Measurements from ENCODE around the gene CRY1. TPM values are rescaled to one million over a fixed set of nuclear protein-coding genes. Genes with fewer than 3 reads are reported as not detected.

CRY1 gene
- polyA plus RNA-seq, 2 of the 4 experiments (the other 2 are of a cell fraction) = 15.8 to 26.1 TPM

- ChIA-PET POLR2A (interaction anchor here (0.6 to 2.6 kb wide), 13 partner anchors 9 to 803 kb away, joined by 3 to 24 read pairs (median 4); partner anchors contain the start of genes CRY1, MTERF2 and POLR3B), CTCF (interaction anchor here (0.6 to 1.6 kb wide), 9 partner anchors 8 to 177 kb away, joined by 3 to 6 read pairs (median 4); no protein-coding TSS in a partner anchor)
- Histone ChIP-seq H3K4me3 (peak within 1 kb of the TSS; percentile 91), H3K4me1 (peaks cover 29% of the 10 kb centered on the region; the same call in 2 of the 3 replicates), H3K27ac (peak within 1 kb of the TSS; percentile 97 to 98), H3K4me2 (peak within 1 kb of the TSS; percentile 90), H3K9me3 (no peaks in the 10 kb centered on the region)
- DNase-seq (ENCODE audit: low read depth in 1 of 2, low spot score in 1 of 2) = peak; percentile 89 to 98
- no peak for FAIRE-seq
- ATAC-seq = peak; percentile 84 to 87
- 2% methylated on average over 34 of the region's 88 CpGs for WGBS (ENCODE audit: missing lambda C conversion rate)
- peak; percentile 95 for TF ChIP-seq POLR2A (IDR thresholded peaks at IDR 0.05; ENCODE audit: low read length)
- TF ChIP-seq, protein P1, sequence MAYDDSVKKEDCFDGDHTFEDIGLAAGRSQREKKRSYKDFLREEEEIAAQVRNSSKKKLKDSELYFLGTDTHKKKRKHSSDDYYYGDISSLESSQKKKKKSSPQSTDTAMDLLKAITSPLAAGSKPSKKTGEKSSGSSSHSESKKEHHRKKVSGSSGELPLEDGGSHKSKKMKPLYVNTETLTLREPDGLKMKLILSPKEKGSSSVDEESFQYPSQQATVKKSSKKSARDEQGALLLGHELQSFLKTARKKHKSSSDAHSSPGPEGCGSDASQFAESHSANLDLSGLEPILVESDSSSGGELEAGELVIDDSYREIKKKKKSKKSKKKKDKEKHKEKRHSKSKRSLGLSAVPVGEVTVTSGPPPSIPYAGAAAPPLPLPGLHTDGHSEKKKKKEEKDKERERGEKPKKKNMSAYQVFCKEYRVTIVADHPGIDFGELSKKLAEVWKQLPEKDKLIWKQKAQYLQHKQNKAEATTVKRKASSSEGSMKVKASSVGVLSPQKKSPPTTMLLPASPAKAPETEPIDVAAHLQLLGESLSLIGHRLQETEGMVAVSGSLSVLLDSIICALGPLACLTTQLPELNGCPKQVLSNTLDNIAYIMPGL (CRISPR knock-in tag; IDR thresholded peaks at IDR 0.05; ENCODE audit: borderline replicate concordance) = peak; percentile 66; the same call in 1 of the 2 replicates
- TF ChIP-seq, protein P2, sequence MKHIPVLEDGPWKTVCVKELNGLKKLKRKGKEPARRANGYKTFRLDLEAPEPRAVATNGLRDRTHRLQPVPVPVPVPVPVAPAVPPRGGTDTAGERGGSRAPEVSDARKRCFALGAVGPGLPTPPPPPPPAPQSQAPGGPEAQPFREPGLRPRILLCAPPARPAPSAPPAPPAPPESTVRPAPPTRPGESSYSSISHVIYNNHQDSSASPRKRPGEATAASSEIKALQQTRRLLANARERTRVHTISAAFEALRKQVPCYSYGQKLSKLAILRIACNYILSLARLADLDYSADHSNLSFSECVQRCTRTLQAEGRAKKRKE (CRISPR knock-in tag; IDR thresholded peaks at IDR 0.05; ENCODE audit: low read depth) = 0 out of 2 replicates have a peak, but pooled peaks have one; percentile 71
- TF ChIP-seq RNF2 (IDR thresholded peaks at IDR 0.05; ENCODE audit: borderline replicate concordance, low read depth) = 0 out of 2 replicates have a peak, but pooled peaks have one; percentile 37
- TF ChIP-seq KDM1A (IDR thresholded peaks at IDR 0.05; ENCODE audit: low read depth) = no peak
- TF ChIP-seq TP53 (CRISPR knock-in tag; IDR thresholded peaks at IDR 0.05) = 0 out of 2 replicates have a peak, but pooled peaks have one; percentile 72
- no peak for TF ChIP-seq POLR2AphosphoS2 (conservative IDR thresholded peaks at IDR 0.05; ENCODE audit: low read length)
- no peak for TF ChIP-seq ZNF302 (CRISPR knock-in tag; IDR thresholded peaks at IDR 0.05)
- TF ChIP-seq PHF8 (IDR thresholded peaks at IDR 0.05; ENCODE audit: borderline replicate concordance, low read depth) = peak; percentile 96
- TF ChIP-seq MAX (IDR thresholded peaks at IDR 0.05) = peak; percentile 96
- TF ChIP-seq, protein P3, sequence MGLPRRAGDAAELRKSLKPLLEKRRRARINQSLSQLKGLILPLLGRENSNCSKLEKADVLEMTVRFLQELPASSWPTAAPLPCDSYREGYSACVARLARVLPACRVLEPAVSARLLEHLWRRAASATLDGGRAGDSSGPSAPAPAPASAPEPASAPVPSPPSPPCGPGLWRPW (IDR thresholded peaks at IDR 0.05) = no peak
- peak; percentile 60 to 92; a peak in 3 of 5 replicates for TF ChIP-seq JUN (IDR thresholded peaks at IDR 0.05)
- peak; percentile 71; the same call in 1 of the 2 replicates for TF ChIP-seq HOXB5 (CRISPR knock-in tag; IDR thresholded peaks at IDR 0.05)
- TF ChIP-seq CHD4 (IDR thresholded peaks at IDR 0.05; ENCODE audit: borderline replicate concordance) = no peak
- TF ChIP-seq JUNB (IDR thresholded peaks at IDR 0.05) = no peak
- peak; percentile 97; the same call in 1 of the 2 replicates for TF ChIP-seq E2F6 (IDR thresholded peaks at IDR 0.05; ENCODE audit: borderline replicate concordance, low read depth)
- no peak for TF ChIP-seq FOSL2 (IDR thresholded peaks at IDR 0.05)
- no peak for TF ChIP-seq FOSL2 (CRISPR knock-in tag; IDR thresholded peaks at IDR 0.05)
- TF ChIP-seq, protein P4, sequence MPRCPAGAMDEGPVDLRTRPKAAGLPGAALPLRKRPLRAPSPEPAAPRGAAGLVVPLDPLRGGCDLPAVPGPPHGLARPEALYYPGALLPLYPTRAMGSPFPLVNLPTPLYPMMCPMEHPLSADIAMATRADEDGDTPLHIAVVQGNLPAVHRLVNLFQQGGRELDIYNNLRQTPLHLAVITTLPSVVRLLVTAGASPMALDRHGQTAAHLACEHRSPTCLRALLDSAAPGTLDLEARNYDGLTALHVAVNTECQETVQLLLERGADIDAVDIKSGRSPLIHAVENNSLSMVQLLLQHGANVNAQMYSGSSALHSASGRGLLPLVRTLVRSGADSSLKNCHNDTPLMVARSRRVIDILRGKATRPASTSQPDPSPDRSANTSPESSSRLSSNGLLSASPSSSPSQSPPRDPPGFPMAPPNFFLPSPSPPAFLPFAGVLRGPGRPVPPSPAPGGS (IDR thresholded peaks at IDR 0.05) = peak; percentile 86; the same call in 1 of the 3 replicates
These were observed 137.8 kb downstream of the CRY1 start, which contains the start of gene TMEM263 for GRCh38 chr12:106955377-106956047. TMEM263 (plus strand) TSS chr12:106955907; CDS start chr12:106967117, 11,210 bp downstream.
